Left ventricle myocardium superior (tissue), 1 donor: ENCODE measurements around the gene NAPG. TPM values are rescaled to one million over a fixed set of nuclear protein-coding genes. Genes with fewer than 3 reads are reported as not detected.
"Not testable (repeated sequence)": the region's sequence is repeated elsewhere in the genome, so short reads cannot be mapped to it uniquely, and the experiment has no call there.

Experiments
- ATAC-seq: fragments of 200-7000 bp; cut with Tn5 transposase; one replicate; pipeline ENCODE4 v1.9.1; 2020; ENCODE audit warnings: mild to moderate bottlenecking, moderate library complexity
- DNase-seq: peaks from one replicate; pipeline ENCODE4 v3.0.0-alpha.2; 2020
- intact Hi-C: fragments of 100-400 bp; cut with micrococcal nuclease; formaldehyde crosslinking; loops from one replicate; pipeline ENCODE4 v1.11.0; 2022
- total RNA-seq: library from RNA; stranded (reverse); fragmentation: NEBNext Ultra II Directional; extraction: Animal tissue kit (Norgen Biotek cat#: 25700); gene quantifications from one replicate; pipeline ENCODE4 v1.2.1, GENCODE V29; 2021
- donor health status: DM: no; HTN: yes; CAD: no; lungs with severe emphysema.

Gene NAPG
- total RNA-seq, 1 donor from 2014 or later, result 26.2 TPM

DNA sequence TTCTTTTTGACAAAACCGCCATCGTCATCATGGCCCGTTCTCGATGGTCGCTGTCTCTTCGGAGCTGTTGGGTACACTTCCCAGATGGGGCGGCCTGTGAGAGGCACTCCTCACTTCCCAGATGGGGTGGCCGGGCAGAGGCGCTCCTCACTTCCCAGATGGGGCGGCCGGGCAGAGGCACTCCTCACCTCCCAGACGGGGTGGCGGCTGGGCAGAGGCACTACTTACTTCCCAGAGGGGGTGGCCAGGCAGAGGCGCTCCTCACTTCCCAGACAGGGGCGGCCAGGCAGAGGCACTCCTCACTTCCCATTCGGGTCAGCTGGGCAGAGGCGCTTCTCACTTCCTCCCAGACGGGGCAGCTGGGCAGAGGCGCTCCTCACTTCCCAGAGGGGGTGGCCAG is 19.9 kb upstream of the NAPG start:
- DNase-seq, ATAC-seq, intact Hi-C loops: not testable (repeated sequence)

DNA sequence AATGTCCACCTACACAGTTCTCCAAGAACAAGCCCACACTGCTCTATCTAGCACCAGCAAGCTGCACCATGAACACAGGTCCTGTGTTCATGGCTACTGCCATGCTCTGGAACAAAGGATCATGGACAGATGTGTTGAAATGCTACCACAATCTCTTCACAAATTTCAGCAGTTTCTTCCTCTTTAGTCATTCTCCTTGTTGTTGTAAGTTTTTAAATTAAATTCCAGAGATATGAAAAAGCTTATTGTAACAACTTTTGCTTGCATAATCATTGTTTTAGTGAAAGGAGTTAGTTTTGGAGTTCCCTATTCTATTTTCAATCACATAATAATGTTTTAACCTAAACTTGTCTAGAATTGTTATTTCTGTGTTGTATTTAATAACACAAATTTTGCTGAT is 17.2 kb upstream of the NAPG start:
- intact Hi-C loops, result no loop called here
- ATAC-seq (no peak), DNase-seq (no peak)

DNA sequence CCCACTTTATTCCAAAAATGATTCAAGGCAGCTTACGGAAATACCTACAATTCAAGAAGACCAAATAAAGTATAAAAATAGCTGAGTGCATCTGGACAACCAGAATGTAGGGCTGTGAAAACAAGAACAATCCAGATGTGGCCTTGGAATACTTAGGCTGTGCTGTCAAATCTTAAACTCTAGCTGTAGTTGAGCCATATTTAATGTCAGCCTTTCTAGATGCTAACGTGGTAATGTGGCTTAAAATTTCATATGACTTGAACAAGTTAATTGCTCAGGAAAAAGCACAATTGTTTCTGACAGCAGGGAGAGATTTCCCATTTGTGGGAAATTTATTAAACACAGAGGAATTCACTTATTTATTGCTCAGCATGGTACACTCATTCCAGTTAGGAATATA is 14.6 kb upstream of the NAPG start:
- ATAC-seq, result no peak
- DNase-seq, result no peak
- intact Hi-C loops, result no loop called here

DNA sequence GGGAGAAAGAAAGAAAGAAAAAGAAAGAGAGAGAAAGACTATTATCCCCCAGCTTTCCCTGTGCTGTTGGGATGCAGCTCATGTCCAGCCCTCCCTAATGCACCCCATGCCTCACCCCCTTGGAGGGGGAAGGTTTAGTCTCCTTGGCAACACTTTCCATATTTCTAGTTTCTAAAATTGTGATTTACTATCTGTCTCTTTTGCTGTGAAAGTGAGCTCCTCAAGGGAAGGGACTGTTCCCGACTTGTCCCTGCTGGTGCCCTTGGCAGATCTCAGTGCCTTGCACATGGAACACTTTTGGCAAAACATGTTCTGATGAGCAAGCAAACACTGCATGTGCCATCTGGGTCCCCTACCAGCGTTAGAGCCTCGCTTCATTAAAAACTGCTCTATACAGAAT is 11.7 kb upstream of the NAPG start:
- DNase-seq (no peak), ATAC-seq (peak; percentile 21)
- intact Hi-C loops, result no loop called here

DNA sequence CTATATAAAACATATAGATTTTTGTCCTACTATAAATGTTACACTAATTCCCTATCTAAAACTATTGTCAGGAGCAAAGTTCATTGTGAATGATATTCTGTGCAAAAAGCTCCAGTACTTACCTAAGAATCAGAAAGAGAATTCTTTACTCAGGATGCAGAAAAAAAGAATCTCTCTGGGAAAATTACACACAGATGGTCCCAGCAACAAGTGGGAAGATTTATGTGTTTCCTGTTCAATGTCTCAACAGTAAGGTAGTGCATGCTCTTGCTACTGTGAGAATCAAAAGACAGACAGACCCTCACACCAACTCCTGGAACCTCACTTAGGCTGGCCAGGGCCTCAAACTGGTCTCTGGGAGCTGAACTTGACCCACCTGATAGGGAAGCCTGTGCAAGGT is 11.2 kb upstream of the NAPG start:
- no peak for DNase-seq
- ATAC-seq, result no peak
- intact Hi-C loops, result no loop called here

DNA sequence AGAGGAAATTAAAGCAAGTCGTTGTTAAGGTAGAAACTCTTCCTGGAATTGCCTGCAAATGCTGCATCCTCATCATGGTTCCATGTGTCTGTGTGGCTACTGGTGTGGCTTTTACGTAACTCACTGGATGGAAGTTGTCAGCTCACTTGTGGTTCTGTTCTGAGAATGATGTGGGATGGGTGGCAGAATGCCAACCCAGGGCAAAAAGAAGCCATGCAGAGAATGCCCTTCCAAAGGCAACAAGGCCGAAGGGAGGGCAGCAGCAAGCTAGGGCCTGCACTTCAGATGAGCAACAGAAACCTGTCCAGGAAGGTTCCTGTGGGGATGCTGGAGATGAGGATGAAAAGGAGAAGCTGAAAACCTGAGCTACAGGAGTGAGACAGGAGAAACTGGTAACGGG is 10.4 kb upstream of the NAPG start:
- ATAC-seq (no peak), DNase-seq (no peak)
- intact Hi-C loops, result no loop called here

DNA sequence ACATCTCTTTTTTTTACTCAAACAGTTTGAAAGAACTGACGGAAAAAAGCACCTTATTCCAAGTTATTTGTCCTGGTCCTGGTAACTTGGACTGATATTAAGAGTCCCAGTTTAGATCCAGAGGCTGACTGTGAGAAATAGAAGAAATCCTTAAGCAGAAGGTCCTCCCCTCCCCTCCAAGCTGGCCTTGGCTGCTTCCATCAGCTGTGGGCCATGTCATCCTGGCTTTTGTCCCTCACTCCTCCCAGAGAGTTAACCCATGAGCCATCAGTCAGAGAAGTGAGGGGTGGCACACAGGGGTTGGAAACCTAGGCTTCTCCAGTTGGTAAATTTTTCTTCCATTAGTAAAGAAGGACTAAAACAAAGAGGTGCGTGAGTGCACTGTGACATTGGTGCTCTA is 9.7 kb upstream of the NAPG start:
- intact Hi-C loops, result no loop called here
- ATAC-seq, result no peak
- DNase-seq, result no peak

DNA sequence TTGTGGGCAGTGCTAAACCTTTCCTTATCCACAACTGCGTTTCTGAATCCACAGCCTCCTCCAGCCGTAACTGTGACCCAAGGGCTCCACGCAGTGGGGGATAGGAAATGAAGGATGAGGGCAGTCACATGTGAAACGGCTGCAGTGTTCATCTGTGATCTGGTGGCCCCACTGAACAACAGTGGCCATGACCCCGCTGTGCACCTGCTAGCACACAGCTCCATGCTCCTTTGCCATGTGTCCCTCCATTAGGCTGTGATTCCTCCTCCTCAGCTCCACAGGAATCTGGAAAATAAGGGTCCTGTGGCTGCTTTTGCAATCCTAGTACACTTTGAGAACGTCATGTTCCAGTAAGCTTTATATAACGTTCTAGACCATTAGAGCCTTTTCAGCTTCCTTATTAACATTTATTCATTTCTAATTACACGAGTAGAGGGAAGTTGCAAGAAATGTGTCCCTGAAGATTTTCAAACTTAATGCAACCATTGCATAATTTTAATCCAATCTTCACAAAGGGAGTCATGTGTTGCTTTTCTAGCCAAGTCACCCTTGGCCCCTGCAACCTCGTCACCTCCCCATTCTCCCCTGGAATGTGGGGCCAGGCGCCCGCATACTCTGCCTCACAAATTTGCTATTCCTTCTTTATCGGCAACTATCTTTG is 7.1 kb upstream of the NAPG start:
- ATAC-seq (peak; percentile 81), DNase-seq (peak; percentile 61)
- intact Hi-C loops, result loop anchor here (2.0 kb wide), 1 partner anchor 548 kb away; no protein-coding TSS in a partner anchor

DNA sequence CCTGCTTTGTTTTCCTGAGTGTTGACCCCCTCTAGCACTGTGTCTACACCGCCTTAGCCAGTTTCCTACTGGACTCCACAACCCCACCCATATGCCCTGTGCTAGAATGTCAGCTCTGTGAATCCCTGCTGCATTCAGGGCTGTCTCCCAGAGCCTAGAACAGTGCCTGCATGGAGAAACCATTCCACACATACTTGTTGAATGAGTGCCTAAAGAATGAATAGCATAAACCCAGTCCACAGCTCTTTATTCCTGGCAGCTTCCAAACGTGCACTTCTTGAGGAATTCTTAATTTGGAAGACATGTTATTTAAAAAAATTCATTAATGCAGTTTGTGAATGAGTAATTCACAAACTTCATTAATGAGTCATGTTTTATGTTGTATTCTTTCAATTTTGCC is 6.5 kb upstream of the NAPG start:
- no peak for DNase-seq
- intact Hi-C loops, result loop anchor here (2.0 kb wide), 1 partner anchor 549 kb away; no protein-coding TSS in a partner anchor
- peak; percentile 7 for ATAC-seq

DNA sequence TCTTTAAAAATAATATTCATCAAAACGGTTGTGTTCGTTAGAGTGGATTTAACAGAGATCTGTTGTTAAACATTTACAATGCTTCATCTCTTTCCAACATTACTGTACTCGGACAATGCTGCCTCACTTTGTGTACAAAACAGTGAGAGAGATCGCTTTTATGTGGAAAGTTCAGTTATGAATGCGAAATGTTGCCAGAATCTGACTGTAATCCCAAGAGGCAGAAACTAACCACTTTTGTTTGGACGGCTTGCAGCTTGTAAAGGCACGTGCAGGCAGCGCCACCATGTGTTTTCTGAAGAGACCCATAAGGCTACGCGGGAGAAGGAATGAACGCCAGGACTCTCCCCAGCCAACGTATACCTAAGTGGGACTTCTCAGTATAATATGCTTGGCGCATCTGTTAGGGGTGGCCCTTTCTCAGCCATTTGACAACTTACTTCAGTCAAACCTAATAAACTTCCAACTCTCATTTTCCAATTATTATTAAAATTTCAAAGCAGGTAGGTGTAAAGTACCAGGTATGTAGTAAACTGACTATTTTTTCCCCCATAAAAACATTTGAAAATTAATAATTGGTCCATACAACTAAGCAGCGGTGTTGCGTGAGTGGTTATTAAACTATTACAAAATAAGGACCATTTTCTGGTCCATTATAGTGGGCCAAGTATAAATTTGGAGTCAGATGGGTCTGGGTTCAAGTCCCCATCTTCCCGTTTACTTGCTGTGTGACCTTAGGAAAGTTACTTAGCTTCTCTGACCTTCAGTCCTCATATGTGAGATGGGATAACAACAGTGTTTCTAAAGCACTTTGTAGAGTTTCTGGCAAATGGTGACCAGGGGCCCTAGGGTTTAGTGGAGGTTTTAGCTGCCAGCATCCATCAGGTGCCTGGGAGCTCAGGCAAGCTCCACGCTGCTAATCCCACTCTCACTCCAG is 5.6 kb upstream of the NAPG start:
- DNase-seq, result peak; percentile 86
- peak; percentile 86 for ATAC-seq
- intact Hi-C loops, result loop anchor here (2.0 to 10.0 kb wide), 2 partner anchors 65 to 549 kb away; partner anchors contain the start of gene APCDD1

DNA sequence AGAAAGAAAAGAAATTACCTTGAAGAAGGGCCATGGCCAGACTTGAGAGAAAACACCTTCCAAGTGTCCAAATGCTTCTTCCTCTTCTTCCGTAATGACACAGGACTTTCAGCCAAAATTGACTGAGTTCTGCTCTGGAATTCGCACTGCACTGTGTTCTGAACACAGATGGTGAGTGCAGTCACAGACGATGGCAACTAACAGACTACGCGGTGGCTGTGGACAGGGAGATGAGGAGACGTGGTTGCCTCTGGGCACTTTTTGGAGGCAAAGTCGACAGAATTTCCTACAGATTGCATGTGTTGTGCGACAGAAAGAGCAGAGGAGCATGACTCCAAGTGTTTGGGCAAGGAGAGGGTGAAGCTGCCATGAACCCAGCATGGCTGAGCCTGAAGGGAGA is 4.3 kb upstream of the NAPG start:
- no peak for ATAC-seq
- DNase-seq, result no peak
- intact Hi-C loops, result loop anchor here (10.0 kb wide), 1 partner anchor 67 kb away; the partner anchor contains the start of gene APCDD1

DNA sequence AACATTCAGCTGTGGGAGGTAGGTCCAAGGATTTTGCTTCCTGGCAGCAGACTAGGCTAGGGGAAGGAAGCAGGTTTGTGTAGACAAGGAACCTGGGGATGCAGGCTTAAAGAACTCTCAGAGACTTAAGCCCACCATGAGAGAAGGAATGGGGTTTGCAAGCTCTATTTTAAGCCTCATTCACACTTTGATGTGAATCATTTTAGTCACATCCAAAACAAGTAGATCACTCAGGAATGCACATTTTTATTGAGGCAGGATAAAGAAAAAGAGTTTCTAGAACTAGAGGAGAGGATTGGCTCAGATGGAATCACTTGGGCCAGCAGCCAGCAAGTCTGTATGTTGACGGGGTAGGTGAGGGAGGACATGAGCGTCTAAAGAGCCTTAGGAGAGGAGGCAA is 3.3 kb upstream of the NAPG start:
- DNase-seq, result no peak
- ATAC-seq, result no peak
- intact Hi-C loops, result loop anchor here (10.0 kb wide), 1 partner anchor 68 kb away; the partner anchor contains the start of gene APCDD1

DNA sequence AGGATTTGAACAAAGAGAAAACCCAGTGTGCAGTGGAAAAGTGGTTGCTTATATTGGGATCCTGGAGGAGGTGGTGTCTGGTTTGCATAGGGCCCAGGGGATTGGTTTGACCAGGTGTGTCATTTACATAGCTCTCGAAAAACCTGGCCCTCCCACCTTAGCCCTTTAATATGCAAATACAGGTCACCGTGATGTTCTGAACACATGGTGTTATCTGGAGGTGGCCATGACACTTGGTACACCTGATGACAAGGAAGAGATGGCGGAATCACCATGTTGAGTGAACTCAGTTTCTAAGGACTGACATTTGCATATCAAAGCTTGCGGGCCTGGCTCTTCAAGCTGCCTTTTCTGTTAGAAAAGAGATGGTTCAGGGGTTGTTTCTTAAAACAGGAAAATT is 2.3 kb upstream of the NAPG start:
- intact Hi-C loops, result loop anchor here (10.0 kb wide), 1 partner anchor 69 kb away; the partner anchor contains the start of gene APCDD1
- no peak for DNase-seq
- no peak for ATAC-seq

DNA sequence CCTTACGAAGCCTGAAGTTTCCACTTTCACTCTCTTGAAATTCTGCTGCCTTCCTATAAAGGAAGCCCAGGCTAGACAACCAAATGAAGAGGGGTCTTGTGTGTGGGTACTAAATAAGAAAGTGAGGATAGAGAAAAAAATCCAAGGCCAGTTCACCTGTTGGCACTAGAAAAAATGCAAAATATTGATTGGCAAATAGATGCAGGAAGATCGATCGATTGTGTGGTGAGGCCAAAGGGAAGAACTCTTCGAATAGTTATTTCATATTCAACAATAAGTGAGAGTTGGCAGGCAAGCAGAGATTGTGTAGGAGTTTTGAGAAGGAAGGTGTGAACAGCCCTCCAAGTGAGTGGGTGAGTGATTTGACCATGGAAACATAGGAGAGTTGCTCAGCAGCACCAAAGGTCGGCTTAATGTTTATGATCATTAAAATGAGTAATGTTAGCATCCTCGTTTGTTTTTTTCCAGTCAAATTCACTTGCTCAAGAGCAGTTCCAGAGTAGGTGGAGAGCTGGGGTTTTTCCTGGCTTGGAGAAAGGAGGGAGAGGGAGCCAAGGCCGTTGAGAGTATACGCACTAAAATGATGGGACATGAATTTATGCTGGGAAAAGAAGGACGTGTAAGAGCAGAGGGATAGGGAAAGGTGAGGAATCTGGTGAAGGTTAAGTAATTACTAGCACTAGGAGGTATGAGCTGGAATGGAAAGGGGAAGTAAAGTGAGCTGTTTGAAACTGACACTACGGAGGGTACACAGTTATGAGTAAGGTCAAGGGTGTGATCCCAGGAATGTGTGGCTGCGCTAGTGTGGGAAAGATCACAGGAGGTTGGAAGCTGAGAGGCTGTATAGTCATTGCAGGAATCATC is 1.1 kb upstream of the NAPG start:
- ATAC-seq, result no peak
- intact Hi-C loops, result loop anchor here (10.0 kb wide), 1 partner anchor 70 kb away; the partner anchor contains the start of gene APCDD1
- no peak for DNase-seq

DNA sequence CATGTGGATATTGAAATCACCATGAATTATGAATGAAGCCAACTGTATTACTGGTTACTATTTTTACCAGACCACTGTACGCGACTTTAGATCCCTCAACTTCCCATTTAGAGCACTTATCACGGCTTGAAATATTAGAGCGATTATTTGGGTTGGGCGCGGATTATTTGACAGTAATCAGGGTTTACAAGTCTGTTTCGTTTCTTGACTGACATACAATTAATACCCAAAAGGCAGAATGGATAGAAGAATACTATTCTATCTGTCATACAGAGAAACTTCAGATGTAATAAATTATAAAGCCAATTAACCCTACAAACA is 496 bp upstream of the NAPG start:
- ATAC-seq (no peak), DNase-seq (no peak)
- intact Hi-C loops, result loop anchor here (10.0 kb wide), 1 partner anchor 71 kb away; the partner anchor contains the start of gene APCDD1

DNA sequence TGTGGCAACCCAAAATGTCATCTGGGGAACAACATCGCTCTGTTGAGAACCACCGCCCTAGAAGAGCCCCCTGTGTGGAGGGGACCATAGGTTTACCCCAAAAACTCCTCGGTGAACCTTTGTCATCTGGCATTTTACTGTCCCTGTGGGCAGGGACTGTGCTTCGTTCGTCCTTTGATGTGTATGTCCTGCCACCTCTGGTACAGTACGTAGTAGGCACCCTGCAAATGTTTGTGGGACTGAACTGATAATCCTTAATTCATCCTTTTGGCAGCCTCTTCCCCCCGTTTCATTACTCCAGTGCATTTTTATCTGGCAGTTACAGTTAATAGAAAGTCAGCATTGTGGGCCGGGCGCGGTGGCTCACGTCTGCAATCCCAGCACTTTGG is 728 bp downstream of the NAPG start:
- no peak for DNase-seq
- intact Hi-C loops, result loop anchor here (10.0 kb wide), 1 partner anchor 72 kb away; the partner anchor contains the start of gene APCDD1
- ATAC-seq, result peak; percentile 6

DNA sequence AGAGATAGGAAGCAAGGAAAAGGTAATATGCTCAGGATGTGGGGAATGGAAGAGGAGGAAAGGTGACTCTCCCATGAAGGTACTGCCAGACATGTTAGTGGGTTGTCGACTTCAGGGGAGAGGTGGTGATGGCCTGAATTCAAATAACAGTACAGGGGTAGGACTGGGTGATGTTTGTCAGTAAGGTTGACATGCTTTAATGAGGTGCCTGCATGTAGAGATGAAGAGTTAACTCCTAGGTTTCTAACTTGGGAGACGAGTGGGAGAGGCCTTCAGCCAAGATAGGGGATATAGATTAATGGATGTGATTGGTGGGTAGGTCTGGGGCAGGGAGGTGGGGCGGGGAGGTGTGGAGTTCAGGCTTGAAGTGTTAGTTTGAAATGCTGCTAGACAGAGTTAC is 2.6 kb downstream of the NAPG start:
- DNase-seq (no peak), ATAC-seq (no peak)
- intact Hi-C loops, result loop anchor here (10.0 kb wide), 1 partner anchor 74 kb away; the partner anchor contains the start of gene APCDD1

DNA sequence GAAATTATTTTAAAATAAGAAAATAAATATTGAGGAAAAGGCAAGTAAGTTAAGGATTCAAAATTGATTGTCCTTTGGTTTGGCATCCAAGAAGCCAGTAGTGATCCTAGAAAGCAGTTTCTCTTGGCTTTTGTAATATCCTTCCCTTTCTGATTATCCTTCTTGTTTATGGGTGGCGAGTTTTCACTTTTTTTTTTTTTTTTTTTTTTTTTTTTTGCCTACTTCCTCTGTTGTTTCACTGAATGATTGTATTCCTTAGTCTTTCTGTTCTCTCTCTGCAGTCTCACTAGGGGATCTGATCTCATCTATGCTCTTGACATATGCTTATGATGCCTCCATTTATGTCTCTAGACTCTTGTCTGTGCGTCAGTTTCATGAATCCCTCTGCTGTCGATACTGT is 4.2 kb downstream of the NAPG start:
- DNase-seq (no peak), ATAC-seq (no peak)
- intact Hi-C loops, result no loop called here

DNA sequence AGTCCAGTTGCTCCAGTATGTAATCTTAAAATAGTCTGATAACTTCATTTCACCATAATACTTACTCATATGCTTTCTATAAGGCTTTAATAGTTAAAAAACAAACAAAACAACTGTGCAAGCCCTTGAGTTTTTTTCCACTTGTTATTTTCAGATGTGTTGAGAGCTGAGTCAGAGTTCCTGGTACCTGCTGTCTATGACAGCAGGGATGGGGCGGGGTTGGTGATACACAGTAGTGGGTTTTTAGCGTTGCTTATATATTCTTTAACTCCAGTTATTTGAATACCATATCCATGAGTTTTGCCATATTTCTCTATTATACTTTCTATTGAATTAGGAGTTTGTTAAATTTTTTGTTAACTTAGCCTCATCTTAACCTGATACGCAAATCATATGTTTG is 5.0 kb downstream of the NAPG start:
- intact Hi-C loops, result no loop called here
- DNase-seq (no peak), ATAC-seq (peak; percentile 34)
